Naive thymus-derived CD4-positive, alpha-beta T cell (primary cell): ENCODE measurements around the gene FBXO15. TPM values are rescaled to one million over a fixed set of nuclear protein-coding genes. Genes with fewer than 3 reads are reported as not detected.

Experiments used
- ATAC-seq: fragments of 150-1000 bp; cut with Tn5 transposase; 2 replicates; pipeline ENCODE4 v1.10.0; 2021; ENCODE audit warnings: mild to moderate bottlenecking, moderate library complexity
- CTCF ChIA-PET: fragments of 350-600 bp; sonication (Branson Sonifier 250); formaldehyde crosslinking; loops from one replicate; lab custom pipeline; 2021; ENCODE audit warnings: antibody characterized with exemption; lab: Charles Lee
- POLR2A ChIA-PET: fragments of 350-600 bp; sonication (Branson Sonifier 250); formaldehyde crosslinking; loops from one replicate; lab custom pipeline; 2021; ENCODE audit warnings: antibody characterized with exemption, inconsistent platforms; lab: Charles Lee
- DNase-seq, 9 donors: peaks; one replicate each; pipeline versions ENCODE4 v3.0.0 to v3.0.0-alpha.2; 2020 to 2022; ENCODE audit warnings: mixed read lengths in 1 of 9
- H3K27ac ChIP-seq: one replicate; pipeline ENCODE4 v1.7.0; 2013; ENCODE audit warnings: mild to moderate bottlenecking, low read depth, low read length, moderate library complexity
- H3K27me3 ChIP-seq, 2 donors: one replicate each; pipeline ENCODE4 v1.7.0; 2013; ENCODE audit warnings: low read length in 2 of 2, mild to moderate bottlenecking in 2 of 2, moderate library complexity in 2 of 2; ENCODE audit not compliant: control insufficient read depth in 2 of 2, insufficient read depth in 2 of 2
- H3K36me3 ChIP-seq, 3 experiments: 1 replicate in 2 of 3; 2 replicates in 1 of 3; pipeline ENCODE4 v1.7.0; 2013; ENCODE audit warnings: low read length in 3 of 3, mild to moderate bottlenecking in 3 of 3, moderate library complexity in 1 of 3; ENCODE audit not compliant: insufficient read depth in 3 of 3, control insufficient read depth in 2 of 3
- H3K4me1 ChIP-seq, 2 donors: one replicate each; pipeline ENCODE4 v1.7.0; 2013; ENCODE audit warnings: low read length in 2 of 2, mild to moderate bottlenecking in 2 of 2, moderate library complexity in 1 of 2; ENCODE audit not compliant: control insufficient read depth in 2 of 2, insufficient read depth in 2 of 2
- H3K4me3 ChIP-seq: 2 replicates; pipeline ENCODE4 v1.7.0; 2013; ENCODE audit warnings: mild to moderate bottlenecking, low read length
- H3K9me3 ChIP-seq, 3 experiments: 1 replicate in 2 of 3; 2 replicates in 1 of 3; pipeline ENCODE4 v1.7.0; 2013; ENCODE audit warnings: low read length in 3 of 3; ENCODE audit not compliant: control insufficient read depth in 2 of 3
- H3K27ac Mint-ChIP-seq, 9 donors: one replicate each; pipeline ENCODE4 v1.8.0; 2020 to 2022; ENCODE audit warnings: mixed read lengths in 9 of 9, mild to moderate bottlenecking in 8 of 9, moderate library complexity in 5 of 9, inconsistent platforms in 2 of 9
- H3K27me3 Mint-ChIP-seq, 5 donors: one replicate each; pipeline ENCODE4 v1.8.0; 2021 to 2022; ENCODE audit warnings: mixed read lengths in 5 of 5, mild to moderate bottlenecking in 1 of 5
- H3K36me3 Mint-ChIP-seq, 5 donors: one replicate each; pipeline ENCODE4 v1.8.0; 2020 to 2022; ENCODE audit warnings: mixed read lengths in 5 of 5, mild to moderate bottlenecking in 3 of 5, inconsistent platforms in 1 of 5
- H3K4me1 Mint-ChIP-seq, 7 donors: one replicate each; pipeline ENCODE4 v1.8.0; 2020 to 2022; ENCODE audit warnings: mixed read lengths in 7 of 7, mild to moderate bottlenecking in 3 of 7, inconsistent platforms in 1 of 7
- H3K4me3 Mint-ChIP-seq, 10 donors: one replicate each; pipeline ENCODE4 v1.8.0; 2020 to 2022; ENCODE audit warnings: mild to moderate bottlenecking in 10 of 10, mixed read lengths in 10 of 10, moderate library complexity in 6 of 10, inconsistent platforms in 2 of 10
- H3K9me3 Mint-ChIP-seq, 11 donors: one replicate each; pipeline ENCODE4 v1.8.0; 2020 to 2022; ENCODE audit warnings: mixed read lengths in 11 of 11, mild to moderate bottlenecking in 4 of 11, inconsistent platforms in 1 of 11, moderate library complexity in 1 of 11
- intact Hi-C, 2 donors: fragments of 100-400 bp; cut with micrococcal nuclease; formaldehyde crosslinking; loops; one replicate each; pipeline ENCODE4 v1.15.1; 2023
- polyA plus RNA-seq, 2 donors: library from polyadenylated mRNA; unstranded; fragments of 300-500 nt; fragmentation: Illumina TruSeq; gene quantifications; one replicate each; pipeline ENCODE4 v1.2.3, GENCODE V29; 2021
- total RNA-seq, 6 experiments: library from RNA in 5 of 6; stranded (reverse) in 5 of 6; gene quantifications; 1 replicate in 5 of 6; 2 replicates in 1 of 6; pipeline ENCODE4 v1.2.3 and lab custom pipeline; 2021 to 2026

The FBXO15 gene
- total and polyA plus RNA-seq, 7 experiments from 2014 or later = 1.1 to 5.1 (median 4.8) TPM

DNA sequence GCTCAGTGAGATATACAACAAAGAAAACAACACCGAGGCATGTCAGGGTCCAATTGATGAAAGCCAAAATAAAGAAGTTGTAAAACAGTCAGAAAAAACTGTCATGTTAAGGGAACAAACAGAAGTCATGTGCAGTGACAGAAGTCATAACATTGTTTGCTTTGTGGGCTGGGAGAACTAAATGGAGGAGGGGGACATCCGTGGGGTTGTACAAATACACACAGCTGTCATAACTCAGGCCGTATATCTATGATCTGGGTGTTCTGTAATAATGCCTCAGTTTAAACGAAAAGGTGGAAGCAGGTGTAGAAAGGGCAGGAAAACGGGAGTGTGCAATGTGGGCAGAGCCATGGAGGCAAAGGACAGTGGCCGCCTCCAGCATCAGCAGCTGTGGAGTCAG, 28.0 kb upstream of the FBXO15 start:
- no peak overlapping the region for H3K4me3 Mint-ChIP-seq
- intact Hi-C loops = no loop called here
- no peaks in the 10 kb centered on the region for H3K27me3 ChIP-seq
- H3K27me3 Mint-ChIP-seq = peaks cover 8 to 43% (median 24%) of the 10 kb centered on the region in 5 donors
- ChIA-PET CTCF (no interaction called here), POLR2A (interaction anchor here (0.8 kb wide), 1 partner anchor 32 kb away, joined by 3 read pairs; no protein-coding TSS in a partner anchor)
- DNase-seq (no peak), ATAC-seq (no peak)
- H3K9me3 Mint-ChIP-seq = no peaks in the 10 kb centered on the region
- no peaks in the 10 kb centered on the region for H3K9me3 ChIP-seq
- no peaks in the 10 kb centered on the region for H3K36me3 ChIP-seq
- H3K4me1 Mint-ChIP-seq = peaks cover 0 to 6% (median 0%) of the 10 kb centered on the region in 7 donors
- no peak overlapping the region for H3K4me3 ChIP-seq
- no peaks in the 10 kb centered on the region for H3K4me1 ChIP-seq
- H3K27ac ChIP-seq = no peak overlapping the region
- H3K36me3 Mint-ChIP-seq = no peaks in the 10 kb centered on the region
- no peak overlapping the region for H3K27ac Mint-ChIP-seq

DNA sequence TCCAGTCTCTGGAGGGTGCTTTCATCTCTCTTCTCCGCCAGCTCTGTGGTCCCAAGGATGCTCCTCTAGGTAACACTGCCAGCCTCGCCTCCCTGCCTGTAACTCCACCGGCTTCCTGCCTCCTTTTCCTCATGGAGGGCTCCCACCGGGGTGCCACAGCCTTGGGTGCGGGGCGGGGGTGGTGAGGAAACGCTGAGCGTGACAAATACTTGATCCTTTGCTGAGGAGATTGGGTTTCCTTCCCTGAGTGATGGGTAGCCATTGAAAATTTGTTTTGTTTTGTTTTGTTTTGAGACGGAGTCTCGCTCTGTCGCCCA, 25.8 kb upstream of the FBXO15 start:
- Mint-ChIP-seq H3K4me3 (no peak overlapping the region), H3K27me3 (peaks cover 13 to 42% (median 32%) of the 10 kb centered on the region in 5 donors), H3K4me1 (peaks cover 0 to 6% (median 0%) of the 10 kb centered on the region in 7 donors), H3K36me3 (no peaks in the 10 kb centered on the region), H3K27ac (no peak overlapping the region), H3K9me3 (no peaks in the 10 kb centered on the region)
- H3K36me3 ChIP-seq = no peaks in the 10 kb centered on the region
- intact Hi-C loops = no loop called here
- no peaks in the 10 kb centered on the region for H3K9me3 ChIP-seq
- no peak for ATAC-seq
- no peaks in the 10 kb centered on the region for H3K27me3 ChIP-seq
- no peaks in the 10 kb centered on the region for H3K4me1 ChIP-seq
- DNase-seq = no peak
- no peak overlapping the region for H3K4me3 ChIP-seq
- ChIA-PET POLR2A (no interaction called here), CTCF (no interaction called here)
- no peak overlapping the region for H3K27ac ChIP-seq

DNA sequence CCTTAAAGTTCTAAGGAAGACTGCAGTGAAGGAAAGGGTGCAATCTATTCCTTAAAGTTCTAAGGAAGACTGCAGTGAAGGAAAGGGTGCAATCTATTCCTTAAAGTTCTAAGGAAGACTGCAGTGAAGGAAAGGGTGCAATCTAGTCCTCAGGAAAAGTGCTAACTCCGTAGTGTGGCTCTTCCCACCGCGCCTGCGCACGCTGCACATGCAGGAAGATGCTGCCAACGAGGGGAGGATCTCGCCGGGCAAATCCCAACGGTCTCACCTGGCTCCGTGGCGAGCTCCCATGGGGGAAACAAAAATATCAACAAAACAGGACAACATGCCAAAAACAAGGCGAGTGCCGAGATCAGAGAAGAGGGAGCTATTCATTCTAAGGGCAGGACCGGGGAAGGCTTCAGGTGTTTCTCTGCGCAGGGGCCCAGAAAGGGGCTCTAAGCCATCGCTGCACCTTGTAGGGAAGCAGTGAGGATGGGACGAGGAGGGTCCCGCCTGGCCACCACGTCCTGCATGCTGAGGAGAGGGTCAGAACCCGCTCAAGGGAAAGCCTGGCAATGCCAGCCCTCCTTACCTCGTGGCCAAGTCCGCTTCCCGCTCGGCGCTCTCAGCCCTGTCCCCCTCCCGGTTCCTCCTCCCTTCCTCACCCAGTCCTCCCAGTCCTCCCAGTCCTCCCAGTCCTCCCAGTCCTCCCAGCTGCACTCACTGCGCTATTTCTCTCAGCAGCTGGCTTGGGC, 25.2 kb upstream of the FBXO15 start:
- intact Hi-C loops = no loop called here
- peaks cover 0 to 6% (median 0%) of the 10 kb centered on the region in 7 donors for H3K4me1 Mint-ChIP-seq

DNA sequence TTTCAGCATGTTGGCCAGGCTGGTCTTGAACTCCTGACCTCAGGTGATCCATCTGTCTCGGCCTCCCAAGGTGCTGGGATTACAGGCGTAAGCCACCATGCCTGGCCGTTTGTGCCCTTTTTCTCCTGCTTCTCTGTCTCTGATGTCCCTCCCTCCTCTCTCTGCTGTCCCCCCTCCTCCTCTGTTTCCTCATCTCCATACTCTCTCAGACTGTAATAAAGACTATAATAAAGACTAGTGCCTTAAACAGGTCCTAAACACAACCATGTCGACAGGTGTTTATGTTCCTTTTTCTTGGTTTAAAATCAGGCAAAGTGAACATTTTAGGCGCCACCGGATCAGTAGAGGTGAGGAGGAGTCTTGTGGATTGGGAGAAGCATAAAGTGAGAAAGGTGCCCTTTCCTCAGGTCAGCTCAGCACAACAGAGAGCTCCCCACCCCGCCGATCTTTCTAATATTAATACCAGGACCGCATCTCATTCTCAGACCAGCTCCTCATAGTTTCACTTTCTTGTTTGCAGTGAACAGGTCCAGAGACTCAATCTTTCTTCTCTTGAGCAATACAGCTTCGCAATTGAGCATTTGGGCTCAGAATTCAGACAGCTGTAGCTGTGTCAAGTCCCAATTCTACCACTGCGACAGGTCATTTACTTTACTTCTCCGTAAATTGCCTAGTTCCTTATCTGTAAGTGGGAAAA, 24.4 kb upstream of the FBXO15 start:
- no peaks in the 10 kb centered on the region for H3K27me3 ChIP-seq
- Mint-ChIP-seq H3K36me3 (no peaks in the 10 kb centered on the region), H3K4me3 (peak overlapping the region in 5 of 10 donors; percentile 24 to 58 (median 37)), H3K27me3 (peaks cover 13 to 41% (median 31%) of the 10 kb centered on the region in 5 donors), H3K9me3 (no peaks in the 10 kb centered on the region), H3K27ac (no peak overlapping the region), H3K4me1 (peaks cover 0 to 6% (median 0%) of the 10 kb centered on the region in 7 donors)
- DNase-seq (no peak), ATAC-seq (no peak)
- CTCF ChIA-PET = no interaction called here
- H3K27ac ChIP-seq = no peak overlapping the region
- no peaks in the 10 kb centered on the region for H3K4me1 ChIP-seq
- POLR2A ChIA-PET = no interaction called here
- H3K9me3 ChIP-seq = no peaks in the 10 kb centered on the region
- intact Hi-C loops = no loop called here
- H3K36me3 ChIP-seq = no peaks in the 10 kb centered on the region
- H3K4me3 ChIP-seq = no peak overlapping the region

More for the DNA sequence above, 25.2 kb upstream of the FBXO15 start:
- no peak overlapping the region for H3K27ac Mint-ChIP-seq
- no peak overlapping the region for H3K4me3 Mint-ChIP-seq
- no peaks in the 10 kb centered on the region for H3K36me3 Mint-ChIP-seq
- Histone ChIP-seq H3K4me3 (no peak overlapping the region), H3K4me1 (no peaks in the 10 kb centered on the region), H3K9me3 (no peaks in the 10 kb centered on the region), H3K36me3 (no peaks in the 10 kb centered on the region), H3K27me3 (no peaks in the 10 kb centered on the region), H3K27ac (no peak overlapping the region)
- no peak for DNase-seq
- peaks cover 13 to 42% (median 32%) of the 10 kb centered on the region in 5 donors for H3K27me3 Mint-ChIP-seq
- CTCF ChIA-PET = no interaction called here
- no peak for ATAC-seq
- POLR2A ChIA-PET = no interaction called here
- H3K9me3 Mint-ChIP-seq = no peaks in the 10 kb centered on the region

DNA sequence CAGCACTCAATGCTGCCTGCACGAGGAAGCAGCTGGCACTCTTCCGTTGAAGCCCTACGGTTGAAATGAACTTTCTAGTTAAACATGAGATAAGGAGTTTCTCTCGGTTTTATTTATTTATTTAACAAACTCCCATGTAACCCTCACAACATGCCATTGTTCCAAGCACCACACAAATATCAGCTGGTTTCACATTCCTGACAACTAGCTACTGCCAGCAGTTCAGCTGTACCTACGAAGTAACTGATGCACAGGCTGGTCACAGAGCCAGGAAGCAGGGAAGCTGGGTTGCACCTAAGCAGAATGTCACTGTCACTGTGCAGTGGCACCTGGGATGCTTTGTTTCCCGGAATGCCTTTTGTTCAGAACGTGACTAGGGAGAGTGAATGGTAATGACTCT, 18.8 kb upstream of the FBXO15 start:
- Histone ChIP-seq H3K4me1 (no peaks in the 10 kb centered on the region), H3K4me3 (no peak overlapping the region), H3K27me3 (no peaks in the 10 kb centered on the region), H3K27ac (no peak overlapping the region), H3K9me3 (no peaks in the 10 kb centered on the region), H3K36me3 (peaks cover 0 to 7% (median 0%) of the 10 kb centered on the region in 3 experiments)
- H3K4me3 Mint-ChIP-seq = no peak overlapping the region
- H3K27ac Mint-ChIP-seq = no peak overlapping the region
- no peak for DNase-seq
- peaks cover 0 to 1% (median 0%) of the 10 kb centered on the region in 7 donors for H3K4me1 Mint-ChIP-seq
- H3K9me3 Mint-ChIP-seq = no peaks in the 10 kb centered on the region
- peaks cover 0 to 6% (median 3%) of the 10 kb centered on the region in 5 donors for H3K36me3 Mint-ChIP-seq
- intact Hi-C loops = no loop called here
- ChIA-PET POLR2A (no interaction called here), CTCF (interaction anchor here (1.1 kb wide), 1 partner anchor 14 kb away, joined by 3 read pairs; no protein-coding TSS in a partner anchor)
- peaks cover 0 to 9% (median 6%) of the 10 kb centered on the region in 5 donors for H3K27me3 Mint-ChIP-seq
- ATAC-seq = no peak

GRCh38 chr18:74163019-74163660, 15.5 kb upstream of the FBXO15 start:
- H3K4me3 Mint-ChIP-seq = no peak overlapping the region
- Histone ChIP-seq H3K9me3 (no peaks in the 10 kb centered on the region), H3K4me3 (no peak overlapping the region), H3K36me3 (peaks cover 0 to 28% (median 3%) of the 10 kb centered on the region in 3 experiments), H3K27ac (no peak overlapping the region), H3K27me3 (no peaks in the 10 kb centered on the region), H3K4me1 (no peaks in the 10 kb centered on the region)
- DNase-seq (no peak), ATAC-seq (no peak)
- peaks cover 5 to 17% (median 14%) of the 10 kb centered on the region in 5 donors for H3K36me3 Mint-ChIP-seq
- POLR2A ChIA-PET = no interaction called here
- CTCF ChIA-PET = no interaction called here
- intact Hi-C loops = no loop called here
- peaks cover 0 to 3% (median 0%) of the 10 kb centered on the region in 5 donors for H3K27me3 Mint-ChIP-seq
- H3K4me1 Mint-ChIP-seq = peaks cover 0 to 1% (median 0%) of the 10 kb centered on the region in 7 donors
- peak overlapping the region in 2 of 9 donors; percentile 20 to 38 for H3K27ac Mint-ChIP-seq
- H3K9me3 Mint-ChIP-seq = no peaks in the 10 kb centered on the region
